Measurements from ENCODE around the gene APP. TPM values are rescaled to one million over a fixed set of nuclear protein-coding genes. Genes with fewer than 3 reads are reported as not detected.

APP gene
- total RNA-seq, 2 experiments from 2014 or later, result 0.55 TPM; not detected in 1

DNA sequence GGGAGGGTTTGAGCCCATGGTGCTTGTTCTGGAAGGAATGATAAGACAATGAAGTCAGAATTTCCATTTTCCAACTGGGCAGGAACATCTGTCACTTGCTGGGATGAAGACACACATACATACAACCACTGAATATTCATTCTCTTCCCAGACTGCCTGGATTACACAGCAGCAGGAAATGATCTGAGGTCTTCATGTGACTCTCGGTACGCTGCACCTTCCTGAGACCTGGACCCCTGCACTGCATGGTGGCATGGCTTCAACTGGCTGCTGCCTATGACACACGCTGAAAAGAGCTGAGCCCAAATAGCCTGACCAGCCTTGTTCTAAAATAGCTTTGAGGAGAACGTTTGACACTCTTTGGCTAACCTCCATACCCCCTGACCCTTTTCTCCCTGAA is 285.2 kb downstream of the APP start:
- Histone ChIP-seq H3K9me2 (ENCODE audit: insufficient read depth, low read length) (no peaks in the 10 kb centered on the region), H3K4me2 (ENCODE audit: low read length) (no peak overlapping the region), H4K20me1 (ENCODE audit: insufficient read depth, low read length) (no peaks in the 10 kb centered on the region), H3K79me2 (ENCODE audit: insufficient read depth, low read depth, low read length) (no peaks in the 10 kb centered on the region), H2AFZ (ENCODE audit: low read length) (no peak overlapping the region), H3K9me3 (ENCODE audit: low read length) (no peaks in the 10 kb centered on the region), H3K36me3 (ENCODE audit: insufficient read depth, low read length) (no peaks in the 10 kb centered on the region), H3K4me1 (ENCODE audit: insufficient read depth, low read length, poor library complexity, severe bottlenecking) (no peaks in the 10 kb centered on the region), H3K4me3 (ENCODE audit: low read depth, low read length, poor library complexity, severe bottlenecking) (no peak overlapping the region), H3K27ac (ENCODE audit: low read depth, low read length, poor library complexity, severe bottlenecking) (no peak overlapping the region)
- CTCF ChIA-PET (ENCODE audit: unreplicated experiment), result no interaction called here
- TF ChIP-seq EZH2phosphoT487 (IDR thresholded peaks at IDR 0.05; ENCODE audit: borderline replicate concordance, low read depth, low read length) (no peak), CTCF (conservative IDR thresholded peaks at IDR 0.05; ENCODE audit: low read length) (no peak)
- no TSS peak for BruUV-seq (replicated peaks)
- DNase-seq (ENCODE audit: low spot score), result no peak
- POLR2A ChIA-PET, result interaction anchor here (0.8 to 1.0 kb wide), 2 partner anchors 13 to 82 kb away, joined by 4 to 6 read pairs; no protein-coding TSS in a partner anchor
- intact Hi-C loops (cut with micrococcal nuclease; ENCODE audit: unreplicated experiment), result loop anchor here (10.0 kb wide), 1 partner anchor 549 kb away; no protein-coding TSS in a partner anchor

DNA sequence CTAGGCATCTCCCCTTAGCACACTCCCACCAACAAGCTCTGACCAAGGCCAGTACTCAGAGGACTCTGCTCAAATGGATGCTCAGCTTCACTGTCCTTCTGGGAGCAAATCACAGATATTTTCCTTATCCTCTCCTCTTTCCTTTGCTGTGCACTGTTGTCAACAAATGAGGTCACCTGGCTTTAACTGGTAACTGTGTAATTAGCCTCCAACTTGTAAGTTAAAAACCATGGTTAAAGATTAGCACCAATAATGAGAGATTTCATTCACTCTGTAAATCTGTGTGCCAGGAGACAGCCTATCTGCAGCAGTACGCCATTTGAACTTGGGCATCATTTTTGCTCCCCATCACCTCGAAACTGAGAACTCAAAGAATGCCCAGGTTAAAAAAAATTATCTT is 286.3 kb downstream of the APP start:
- H3K9me3 ChIP-seq (ENCODE audit: low read length), result no peaks in the 10 kb centered on the region
- no peak overlapping the region for H3K4me3 ChIP-seq (ENCODE audit: low read depth, low read length, poor library complexity, severe bottlenecking)
- CTCF ChIA-PET (ENCODE audit: unreplicated experiment), result no interaction called here
- no peak for DNase-seq (ENCODE audit: low spot score)
- POLR2A ChIA-PET, result interaction anchor here (0.6 kb wide), 1 partner anchor 8 kb away, joined by 3 read pairs; no protein-coding TSS in a partner anchor
- H4K20me1 ChIP-seq (ENCODE audit: insufficient read depth, low read length), result no peaks in the 10 kb centered on the region
- no TSS peak for BruUV-seq (replicated peaks)
- no peak overlapping the region for H3K27ac ChIP-seq (ENCODE audit: low read depth, low read length, poor library complexity, severe bottlenecking)
- no peaks in the 10 kb centered on the region for H3K79me2 ChIP-seq (ENCODE audit: insufficient read depth, low read depth, low read length)
- no peak overlapping the region for H2AFZ ChIP-seq (ENCODE audit: low read length)
- H3K36me3 ChIP-seq (ENCODE audit: insufficient read depth, low read length), result no peaks in the 10 kb centered on the region
- no peak for TF ChIP-seq CTCF (conservative IDR thresholded peaks at IDR 0.05; ENCODE audit: low read length)
- no peak for TF ChIP-seq EZH2phosphoT487 (IDR thresholded peaks at IDR 0.05; ENCODE audit: borderline replicate concordance, low read depth, low read length)
- intact Hi-C loops (cut with micrococcal nuclease; ENCODE audit: unreplicated experiment), result loop anchor here (5.0 to 10.0 kb wide), 2 partner anchors 277 to 550 kb away; partner anchors contain the start of gene MRPL39
- H3K4me1 ChIP-seq (ENCODE audit: insufficient read depth, low read length, poor library complexity, severe bottlenecking), result no peaks in the 10 kb centered on the region
- H3K9me2 ChIP-seq (ENCODE audit: insufficient read depth, low read length), result no peaks in the 10 kb centered on the region
- no peak overlapping the region for H3K4me2 ChIP-seq (ENCODE audit: low read length)

DNA sequence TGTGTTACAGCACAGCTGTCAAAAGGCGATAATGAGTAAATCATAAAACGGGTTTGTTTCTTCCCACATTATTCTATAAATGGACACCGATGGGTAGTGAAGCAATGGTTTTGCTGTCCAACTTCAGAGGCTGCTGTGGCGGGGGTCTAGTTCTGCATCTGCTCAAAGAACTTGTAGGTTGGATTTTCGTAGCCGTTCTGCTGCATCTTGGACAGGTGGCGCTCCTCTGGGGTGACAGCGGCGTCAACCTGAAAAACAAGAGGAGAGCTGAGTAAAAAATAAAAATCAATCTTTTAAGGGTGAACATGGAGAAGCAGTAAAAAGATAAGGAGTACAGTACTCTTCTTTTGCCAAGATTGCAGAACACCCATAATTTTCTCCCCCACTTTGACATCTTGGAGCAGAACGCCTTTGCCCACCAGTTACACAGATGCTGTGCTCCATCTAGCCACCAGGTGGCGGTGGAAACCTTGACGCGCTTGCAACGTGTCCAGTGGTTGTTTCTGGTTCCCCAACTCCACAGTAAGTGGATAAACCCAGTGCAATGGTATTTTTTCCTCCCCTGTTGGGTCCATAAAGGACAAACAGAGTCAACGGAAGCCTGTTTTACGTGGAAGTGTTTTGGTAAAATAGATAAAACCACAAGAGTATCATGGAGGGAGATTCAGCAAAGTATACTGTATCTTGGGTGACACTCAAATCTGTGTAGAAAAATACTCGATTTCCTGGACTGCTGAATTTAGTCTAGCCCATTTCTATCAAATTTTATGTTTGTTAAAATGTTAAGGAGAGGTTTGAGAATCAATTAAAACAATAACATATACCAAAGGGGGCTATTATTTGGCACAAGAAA is 288.8 kb downstream of the APP start:
- ChIA-PET CTCF (ENCODE audit: unreplicated experiment) (no interaction called here), POLR2A (interaction anchor here (0.6 to 1.0 kb wide), 2 partner anchors 10 to 62 kb away, joined by 3 to 4 read pairs; no protein-coding TSS in a partner anchor)
- Histone ChIP-seq H3K79me2 (ENCODE audit: insufficient read depth, low read depth, low read length) (no peaks in the 10 kb centered on the region), H3K36me3 (ENCODE audit: insufficient read depth, low read length) (no peaks in the 10 kb centered on the region), H3K4me2 (ENCODE audit: low read length) (no peak overlapping the region), H3K9me2 (ENCODE audit: insufficient read depth, low read length) (no peaks in the 10 kb centered on the region), H3K9me3 (ENCODE audit: low read length) (no peaks in the 10 kb centered on the region), H4K20me1 (ENCODE audit: insufficient read depth, low read length) (no peaks in the 10 kb centered on the region), H3K4me1 (ENCODE audit: insufficient read depth, low read length, poor library complexity, severe bottlenecking) (no peaks in the 10 kb centered on the region), H3K27ac (ENCODE audit: low read depth, low read length, poor library complexity, severe bottlenecking) (no peak overlapping the region), H2AFZ (ENCODE audit: low read length) (peak overlapping the region; percentile 1; the same call in 1 of the 2 replicates), H3K4me3 (ENCODE audit: low read depth, low read length, poor library complexity, severe bottlenecking) (no peak overlapping the region)
- DNase-seq (ENCODE audit: low spot score), result peak; percentile 62
- TF ChIP-seq CTCF (conservative IDR thresholded peaks at IDR 0.05; ENCODE audit: low read length) (peak; percentile 99), EZH2phosphoT487 (IDR thresholded peaks at IDR 0.05; ENCODE audit: borderline replicate concordance, low read depth, low read length) (no peak)
- no TSS peak for BruUV-seq (replicated peaks)
- intact Hi-C loops (cut with micrococcal nuclease; ENCODE audit: unreplicated experiment), result loop anchor here (1.0 to 10.0 kb wide), 3 partner anchors 120 to 553 kb away; partner anchors contain the start of gene MRPL39
